Measurements from ENCODE around the gene SSC5D. TPM values are rescaled to one million over a fixed set of nuclear protein-coding genes. Genes with fewer than 3 reads are reported as not detected.

The SSC5D gene
- total and polyA plus RNA-seq, 2 experiments from 2014 or later = 0.23 to 0.69 TPM

DNA sequence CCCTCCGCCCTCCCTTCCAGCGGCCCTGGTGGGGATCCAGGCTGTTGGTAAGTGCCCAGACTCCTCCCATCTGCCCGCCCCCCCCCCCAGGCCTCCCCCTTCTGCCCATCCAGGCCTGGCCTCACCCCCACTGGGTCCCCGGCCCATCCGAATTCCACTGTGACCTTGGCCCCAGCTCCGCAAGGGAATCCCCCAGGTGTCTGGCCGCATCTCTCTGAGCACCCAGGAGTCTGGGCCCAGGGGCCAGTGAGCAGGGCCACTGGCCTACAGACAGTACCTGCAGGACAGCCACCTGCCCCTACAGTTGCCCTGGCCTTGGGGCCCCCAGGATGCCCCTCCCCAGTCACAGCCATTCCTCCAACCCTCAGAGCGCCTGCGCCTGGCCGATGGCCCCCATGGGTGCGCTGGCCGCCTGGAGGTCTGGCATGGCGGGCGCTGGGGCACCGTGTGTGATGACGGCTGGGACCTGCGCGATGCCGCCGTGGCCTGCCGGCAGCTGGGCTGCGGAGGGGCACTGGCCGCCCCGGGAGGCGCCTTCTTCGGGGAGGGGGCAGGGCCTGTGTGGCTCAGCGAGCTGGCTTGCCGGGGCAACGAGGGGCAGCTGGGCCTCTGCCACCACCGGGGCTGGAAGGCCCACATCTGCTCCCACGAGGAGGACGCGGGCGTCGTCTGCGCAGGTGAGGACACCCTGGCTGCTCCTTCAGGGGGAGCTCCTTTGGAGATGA lies 912 bp downstream of the SSC5D start:
- peaks cover 24% of the 10 kb centered on the region for H3K4me1 Mint-ChIP-seq
- TF ChIP-seq POLR2AphosphoS5 (IDR thresholded peaks at IDR 0.05; ENCODE audit: low read depth) (no peak), ZNF331 (CRISPR knock-in tag; IDR thresholded peaks at IDR 0.05; ENCODE audit: low read depth) (no peak), CREB1 (CRISPR knock-in tag; IDR thresholded peaks at IDR 0.05; ENCODE audit: low read depth) (no peak), JUNB (IDR thresholded peaks at IDR 0.05; ENCODE audit: unreplicated experiment) (no peak), EZH2 (IDR thresholded peaks at IDR 0.05; ENCODE audit: low read depth, unreplicated experiment) (no peak), NANOG (IDR thresholded peaks at IDR 0.05; ENCODE audit: borderline replicate concordance) (no peak), ZNF114 (CRISPR knock-in tag; IDR thresholded peaks at IDR 0.05) (no peak)
- TF ChIP-seq, protein P1, sequence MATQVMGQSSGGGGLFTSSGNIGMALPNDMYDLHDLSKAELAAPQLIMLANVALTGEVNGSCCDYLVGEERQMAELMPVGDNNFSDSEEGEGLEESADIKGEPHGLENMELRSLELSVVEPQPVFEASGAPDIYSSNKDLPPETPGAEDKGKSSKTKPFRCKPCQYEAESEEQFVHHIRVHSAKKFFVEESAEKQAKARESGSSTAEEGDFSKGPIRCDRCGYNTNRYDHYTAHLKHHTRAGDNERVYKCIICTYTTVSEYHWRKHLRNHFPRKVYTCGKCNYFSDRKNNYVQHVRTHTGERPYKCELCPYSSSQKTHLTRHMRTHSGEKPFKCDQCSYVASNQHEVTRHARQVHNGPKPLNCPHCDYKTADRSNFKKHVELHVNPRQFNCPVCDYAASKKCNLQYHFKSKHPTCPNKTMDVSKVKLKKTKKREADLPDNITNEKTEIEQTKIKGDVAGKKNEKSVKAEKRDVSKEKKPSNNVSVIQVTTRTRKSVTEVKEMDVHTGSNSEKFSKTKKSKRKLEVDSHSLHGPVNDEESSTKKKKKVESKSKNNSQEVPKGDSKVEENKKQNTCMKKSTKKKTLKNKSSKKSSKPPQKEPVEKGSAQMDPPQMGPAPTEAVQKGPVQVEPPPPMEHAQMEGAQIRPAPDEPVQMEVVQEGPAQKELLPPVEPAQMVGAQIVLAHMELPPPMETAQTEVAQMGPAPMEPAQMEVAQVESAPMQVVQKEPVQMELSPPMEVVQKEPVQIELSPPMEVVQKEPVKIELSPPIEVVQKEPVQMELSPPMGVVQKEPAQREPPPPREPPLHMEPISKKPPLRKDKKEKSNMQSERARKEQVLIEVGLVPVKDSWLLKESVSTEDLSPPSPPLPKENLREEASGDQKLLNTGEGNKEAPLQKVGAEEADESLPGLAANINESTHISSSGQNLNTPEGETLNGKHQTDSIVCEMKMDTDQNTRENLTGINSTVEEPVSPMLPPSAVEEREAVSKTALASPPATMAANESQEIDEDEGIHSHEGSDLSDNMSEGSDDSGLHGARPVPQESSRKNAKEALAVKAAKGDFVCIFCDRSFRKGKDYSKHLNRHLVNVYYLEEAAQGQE (IDR thresholded peaks at IDR 0.05; ENCODE audit: unreplicated experiment) = no peak
- TF ChIP-seq, protein P2, sequence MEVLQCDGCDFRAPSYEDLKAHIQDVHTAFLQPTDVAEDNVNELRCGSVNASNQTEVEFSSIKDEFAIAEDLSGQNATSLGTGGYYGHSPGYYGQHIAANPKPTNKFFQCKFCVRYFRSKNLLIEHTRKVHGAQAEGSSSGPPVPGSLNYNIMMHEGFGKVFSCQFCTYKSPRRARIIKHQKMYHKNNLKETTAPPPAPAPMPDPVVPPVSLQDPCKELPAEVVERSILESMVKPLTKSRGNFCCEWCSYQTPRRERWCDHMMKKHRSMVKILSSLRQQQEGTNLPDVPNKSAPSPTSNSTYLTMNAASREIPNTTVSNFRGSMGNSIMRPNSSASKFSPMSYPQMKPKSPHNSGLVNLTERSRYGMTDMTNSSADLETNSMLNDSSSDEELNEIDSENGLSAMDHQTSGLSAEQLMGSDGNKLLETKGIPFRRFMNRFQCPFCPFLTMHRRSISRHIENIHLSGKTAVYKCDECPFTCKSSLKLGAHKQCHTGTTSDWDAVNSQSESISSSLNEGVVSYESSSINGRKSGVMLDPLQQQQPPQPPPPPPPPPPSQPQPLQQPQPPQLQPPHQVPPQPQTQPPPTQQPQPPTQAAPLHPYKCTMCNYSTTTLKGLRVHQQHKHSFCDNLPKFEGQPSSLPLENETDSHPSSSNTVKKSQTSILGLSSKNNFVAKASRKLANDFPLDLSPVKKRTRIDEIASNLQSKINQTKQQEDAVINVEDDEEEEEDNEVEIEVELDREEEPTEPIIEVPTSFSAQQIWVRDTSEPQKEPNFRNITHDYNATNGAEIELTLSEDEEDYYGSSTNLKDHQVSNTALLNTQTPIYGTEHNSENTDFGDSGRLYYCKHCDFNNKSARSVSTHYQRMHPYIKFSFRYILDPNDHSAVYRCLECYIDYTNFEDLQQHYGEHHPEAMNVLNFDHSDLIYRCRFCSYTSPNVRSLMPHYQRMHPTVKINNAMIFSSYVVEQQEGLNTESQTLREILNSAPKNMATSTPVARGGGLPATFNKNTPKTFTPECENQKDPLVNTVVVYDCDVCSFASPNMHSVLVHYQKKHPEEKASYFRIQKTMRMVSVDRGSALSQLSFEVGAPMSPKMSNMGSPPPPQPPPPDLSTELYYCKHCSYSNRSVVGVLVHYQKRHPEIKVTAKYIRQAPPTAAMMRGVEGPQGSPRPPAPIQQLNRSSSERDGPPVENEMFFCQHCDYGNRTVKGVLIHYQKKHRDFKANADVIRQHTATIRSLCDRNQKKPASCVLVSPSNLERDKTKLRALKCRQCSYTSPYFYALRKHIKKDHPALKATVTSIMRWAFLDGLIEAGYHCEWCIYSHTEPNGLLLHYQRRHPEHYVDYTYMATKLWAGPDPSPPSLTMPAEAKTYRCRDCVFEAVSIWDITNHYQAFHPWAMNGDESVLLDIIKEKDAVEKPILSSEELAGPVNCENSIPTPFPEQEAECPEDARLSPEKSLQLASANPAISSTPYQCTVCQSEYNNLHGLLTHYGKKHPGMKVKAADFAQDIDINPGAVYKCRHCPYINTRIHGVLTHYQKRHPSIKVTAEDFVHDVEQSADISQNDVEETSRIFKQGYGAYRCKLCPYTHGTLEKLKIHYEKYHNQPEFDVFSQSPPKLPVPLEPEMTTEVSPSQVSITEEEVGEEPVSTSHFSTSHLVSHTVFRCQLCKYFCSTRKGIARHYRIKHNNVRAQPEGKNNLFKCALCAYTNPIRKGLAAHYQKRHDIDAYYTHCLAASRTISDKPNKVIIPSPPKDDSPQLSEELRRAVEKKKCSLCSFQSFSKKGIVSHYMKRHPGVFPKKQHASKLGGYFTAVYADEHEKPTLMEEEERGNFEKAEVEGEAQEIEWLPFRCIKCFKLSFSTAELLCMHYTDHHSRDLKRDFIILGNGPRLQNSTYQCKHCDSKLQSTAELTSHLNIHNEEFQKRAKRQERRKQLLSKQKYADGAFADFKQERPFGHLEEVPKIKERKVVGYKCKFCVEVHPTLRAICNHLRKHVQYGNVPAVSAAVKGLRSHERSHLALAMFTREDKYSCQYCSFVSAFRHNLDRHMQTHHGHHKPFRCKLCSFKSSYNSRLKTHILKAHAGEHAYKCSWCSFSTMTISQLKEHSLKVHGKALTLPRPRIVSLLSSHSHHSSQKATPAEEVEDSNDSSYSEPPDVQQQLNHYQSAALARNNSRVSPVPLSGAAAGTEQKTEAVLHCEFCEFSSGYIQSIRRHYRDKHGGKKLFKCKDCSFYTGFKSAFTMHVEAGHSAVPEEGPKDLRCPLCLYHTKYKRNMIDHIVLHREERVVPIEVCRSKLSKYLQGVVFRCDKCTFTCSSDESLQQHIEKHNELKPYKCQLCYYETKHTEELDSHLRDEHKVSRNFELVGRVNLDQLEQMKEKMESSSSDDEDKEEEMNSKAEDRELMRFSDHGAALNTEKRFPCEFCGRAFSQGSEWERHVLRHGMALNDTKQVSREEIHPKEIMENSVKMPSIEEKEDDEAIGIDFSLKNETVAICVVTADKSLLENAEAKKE (CRISPR knock-in tag; IDR thresholded peaks at IDR 0.05) = no peak
- TF ChIP-seq, protein P3, sequence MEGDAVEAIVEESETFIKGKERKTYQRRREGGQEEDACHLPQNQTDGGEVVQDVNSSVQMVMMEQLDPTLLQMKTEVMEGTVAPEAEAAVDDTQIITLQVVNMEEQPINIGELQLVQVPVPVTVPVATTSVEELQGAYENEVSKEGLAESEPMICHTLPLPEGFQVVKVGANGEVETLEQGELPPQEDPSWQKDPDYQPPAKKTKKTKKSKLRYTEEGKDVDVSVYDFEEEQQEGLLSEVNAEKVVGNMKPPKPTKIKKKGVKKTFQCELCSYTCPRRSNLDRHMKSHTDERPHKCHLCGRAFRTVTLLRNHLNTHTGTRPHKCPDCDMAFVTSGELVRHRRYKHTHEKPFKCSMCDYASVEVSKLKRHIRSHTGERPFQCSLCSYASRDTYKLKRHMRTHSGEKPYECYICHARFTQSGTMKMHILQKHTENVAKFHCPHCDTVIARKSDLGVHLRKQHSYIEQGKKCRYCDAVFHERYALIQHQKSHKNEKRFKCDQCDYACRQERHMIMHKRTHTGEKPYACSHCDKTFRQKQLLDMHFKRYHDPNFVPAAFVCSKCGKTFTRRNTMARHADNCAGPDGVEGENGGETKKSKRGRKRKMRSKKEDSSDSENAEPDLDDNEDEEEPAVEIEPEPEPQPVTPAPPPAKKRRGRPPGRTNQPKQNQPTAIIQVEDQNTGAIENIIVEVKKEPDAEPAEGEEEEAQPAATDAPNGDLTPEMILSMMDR (conservative IDR thresholded peaks at IDR 0.05; ENCODE audit: low read depth in 2 of 2) = no peak
- TF ChIP-seq, protein P4, sequence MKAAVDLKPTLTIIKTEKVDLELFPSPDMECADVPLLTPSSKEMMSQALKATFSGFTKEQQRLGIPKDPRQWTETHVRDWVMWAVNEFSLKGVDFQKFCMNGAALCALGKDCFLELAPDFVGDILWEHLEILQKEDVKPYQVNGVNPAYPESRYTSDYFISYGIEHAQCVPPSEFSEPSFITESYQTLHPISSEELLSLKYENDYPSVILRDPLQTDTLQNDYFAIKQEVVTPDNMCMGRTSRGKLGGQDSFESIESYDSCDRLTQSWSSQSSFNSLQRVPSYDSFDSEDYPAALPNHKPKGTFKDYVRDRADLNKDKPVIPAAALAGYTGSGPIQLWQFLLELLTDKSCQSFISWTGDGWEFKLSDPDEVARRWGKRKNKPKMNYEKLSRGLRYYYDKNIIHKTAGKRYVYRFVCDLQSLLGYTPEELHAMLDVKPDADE (IDR thresholded peaks at IDR 0.05) = no peak
- ATAC-seq = peak; percentile 4
- no peak overlapping the region for H2AFZ ChIP-seq
- no peaks in the 10 kb centered on the region; the same call in 2 of the 3 replicates for H3K36me3 Mint-ChIP-seq (ENCODE audit: low read depth)
- H3F3A ChIP-seq (replicated peaks; ENCODE audit: low read depth) = peaks cover 15% of the 10 kb centered on the region
- H4K20me1 ChIP-seq (replicated peaks; ENCODE audit: insufficient read depth) = no peaks in the 10 kb centered on the region
- no peak overlapping the region for H3K27ac Mint-ChIP-seq
- H3K27me3 ChIP-seq (ENCODE audit: insufficient read depth) = no peaks in the 10 kb centered on the region
- H3K4me1 ChIP-seq (ENCODE audit: insufficient read depth) = peaks cover 16% of the 10 kb centered on the region; the same call in 1 of the 2 replicates
- H3K4me3 ChIP-seq = no peak overlapping the region
- H3K27me3 Mint-ChIP-seq (ENCODE audit: insufficient read depth, low read depth, poor library complexity) = peaks cover 14% of the 10 kb centered on the region
- no peaks in the 10 kb centered on the region; the same call in 2 of the 3 replicates for H3K9me3 Mint-ChIP-seq
- no peak overlapping the region for H3K4me3 Mint-ChIP-seq
- no peak for DNase-seq (ENCODE audit: low spot score)
- H3K36me3 ChIP-seq (ENCODE audit: insufficient read depth) = no peaks in the 10 kb centered on the region
- no peak overlapping the region for H3K27ac ChIP-seq (ENCODE audit: low read depth)
- peak overlapping the region; percentile 80 for H3K4me2 ChIP-seq
- no peaks in the 10 kb centered on the region for H3K79me2 ChIP-seq (replicated peaks; ENCODE audit: insufficient read depth)
- H3K9me2 ChIP-seq (ENCODE audit: insufficient read depth) = no peaks in the 10 kb centered on the region
